SK-N-SH (cell line): ENCODE results near the gene TOLLIP. TPM values are rescaled to one million over a fixed set of nuclear protein-coding genes. Genes with fewer than 3 reads are reported as not detected.

Experiments used
- CTCF ChIA-PET: fragments of 300-600, 350-600 bp; formaldehyde crosslinking; extraction: SDS; loops from one replicate; lab custom pipeline; 2021; lab: Yijun Ruan, JAX
- POLR2A ChIA-PET: fragments of 350-600 bp; sonication (Branson Sonifier 250); formaldehyde crosslinking; extraction: SDS; loops from one replicate; lab custom pipeline; 2020; ENCODE audit warnings: antibody characterized with exemption, inconsistent platforms; lab: Yijun Ruan, JAX
- DNase-seq: peaks from one replicate; pipeline ENCODE4 v3.0.0; 2012
- H2AFZ ChIP-seq: fragments of 200-600 bp; sonication (generic); 2 replicates; pipeline ENCODE4 v1.8.1; 2016; ENCODE audit warnings: antibody characterized with exemption, mild to moderate bottlenecking, low read depth
- H3F3A ChIP-seq: fragments of 200-600 bp; sonication (generic); replicated peaks from 2 replicates; pipeline ENCODE3; 2016; ENCODE audit warnings: antibody characterized with exemption, mild to moderate bottlenecking; ENCODE audit not compliant: insufficient read depth
- H3K27ac ChIP-seq, 2 experiments: fragments of 200-500 bp in 1 of 2; fragments of 200-600 bp in 1 of 2; sonication (Bioruptor generic) in 1 of 2; sonication (generic), shearing (Covaris generic) in 1 of 2; 2 replicates each; pipeline versions ENCODE4 v1.5.1 to v1.6.1; 2014 to 2016; ENCODE audit warnings: low read depth in 2 of 2, inconsistent platforms in 1 of 2, low read length in 1 of 2, mild to moderate bottlenecking in 1 of 2, mixed read lengths in 1 of 2
- H3K27me3 ChIP-seq: fragments of 200-600 bp; sonication (generic), shearing (Covaris generic); 2 replicates; pipeline ENCODE4 v1.6.1; 2016; ENCODE audit warnings: mixed run types; ENCODE audit not compliant: insufficient read depth
- H3K36me3 ChIP-seq, 2 experiments: fragments of 200-500 bp in 1 of 2; fragments of 200-600 bp in 1 of 2; sonication (Bioruptor generic) in 1 of 2; sonication (generic) in 1 of 2; replicated peaks in 1 of 2; 2 replicates each; pipeline versions ENCODE3 to v1.5.1; 2014 to 2016; ENCODE audit warnings: low read length in 1 of 2, mild to moderate bottlenecking in 1 of 2; ENCODE audit not compliant: insufficient read depth in 2 of 2, control insufficient read depth in 1 of 2
- H3K4me1 ChIP-seq, 2 experiments: fragments of 200-500 bp in 1 of 2; fragments of 200-600 bp in 1 of 2; sonication (Bioruptor generic) in 1 of 2; sonication (generic), shearing (Covaris generic) in 1 of 2; 2 replicates each; pipeline versions ENCODE4 v1.5.1 to v1.6.1; 2014 to 2016; ENCODE audit warnings: low read depth in 1 of 2, low read length in 1 of 2, mixed run types in 1 of 2; ENCODE audit not compliant: insufficient read depth in 2 of 2, control insufficient read depth in 1 of 2
- H3K4me2 ChIP-seq: fragments of 200-600 bp; sonication (generic), shearing (Covaris generic); 2 replicates; pipeline ENCODE4 v1.6.1; 2017; ENCODE audit warnings: mixed run types
- H3K4me3 ChIP-seq, 2 experiments: fragments of 200-500 bp in 1 of 2; fragments of 200-600 bp in 1 of 2; sonication (Bioruptor generic) in 1 of 2; sonication (generic), shearing (Covaris generic) in 1 of 2; 2 replicates each; pipeline versions ENCODE4 v1.5.1 to v1.8.1; 2014 to 2016; ENCODE audit warnings: low read depth in 2 of 2, inconsistent platforms in 1 of 2, low read length in 1 of 2, mild to moderate bottlenecking in 1 of 2, mixed read lengths in 1 of 2, moderate library complexity in 1 of 2
- H3K79me2 ChIP-seq: fragments of 200-600 bp; sonication (generic); 2 replicates; pipeline ENCODE4 v1.8.1; 2017; ENCODE audit warnings: mild to moderate bottlenecking; ENCODE audit not compliant: insufficient read depth
- H3K9ac ChIP-seq: fragments of 200-600 bp; sonication (generic); 2 replicates; pipeline ENCODE4 v1.6.1; 2017; ENCODE audit warnings: mixed run types
- H3K9me2 ChIP-seq: fragments of 200-600 bp; sonication (generic); 2 replicates; pipeline ENCODE4 v1.6.1; 2017; ENCODE audit warnings: mixed run types
- H3K9me3 ChIP-seq: fragments of 200-600 bp; sonication (generic); 2 replicates; pipeline ENCODE4 v1.6.1; 2017; ENCODE audit warnings: mixed run types, mild to moderate bottlenecking, moderate library complexity
- H4K20me1 ChIP-seq: fragments of 200-600 bp; sonication (generic); 2 replicates; pipeline ENCODE4 v1.6.1; 2017; ENCODE audit warnings: mild to moderate bottlenecking, mixed run types; ENCODE audit not compliant: insufficient read depth
- CHD2 ChIP-seq: fragments of 150-350 bp; IDR thresholded peaks from 2 replicates; pipeline ENCODE4 v1.6.1; 2018; ENCODE audit warnings: low read length; ENCODE audit not compliant: partially characterized antibody
- ELF1 ChIP-seq: IDR thresholded peaks from 2 replicates; pipeline ENCODE4 v1.4.0; 2012
- FOXJ3 ChIP-seq: sonication (generic); formaldehyde crosslinking; IDR thresholded peaks from 2 replicates; pipeline ENCODE4 v1.5.1; 2020; ENCODE audit warnings: mild to moderate bottlenecking, missing genetic modification reagents
- GABPA ChIP-seq: IDR thresholded peaks from 2 replicates; pipeline ENCODE4 v1.4.0; 2012; ENCODE audit warnings: low read depth, mild to moderate bottlenecking
- JUND ChIP-seq: IDR thresholded peaks from 2 replicates; pipeline ENCODE4 v1.4.0; 2012
- MEF2A ChIP-seq: IDR thresholded peaks from 2 replicates; pipeline ENCODE4 v1.4.0; 2012; ENCODE audit warnings: low read depth, borderline replicate concordance
- MXI1 ChIP-seq: IDR thresholded peaks from 2 replicates; pipeline ENCODE4 v1.6.1; 2012; ENCODE audit warnings: mild to moderate bottlenecking, low read depth, low read length, improper control_type of control experiment
- POLR2AphosphoS5 ChIP-seq: IDR thresholded peaks from 2 replicates; pipeline ENCODE4 v1.6.1; 2012; ENCODE audit warnings: low read depth, low read length
- RAD21 ChIP-seq: IDR thresholded peaks from 2 replicates; pipeline ENCODE4 v1.6.1; 2012; ENCODE audit warnings: mild to moderate bottlenecking, low read length
- RCOR1 ChIP-seq: fragments of 150-350 bp; IDR thresholded peaks from 2 replicates; pipeline ENCODE4 v1.6.1; 2017; ENCODE audit warnings: antibody characterized with exemption, low read length
- RFX5 ChIP-seq: IDR thresholded peaks from 2 replicates; pipeline ENCODE4 v1.6.1; 2012; ENCODE audit warnings: mild to moderate bottlenecking, improper control_type of control experiment, low read length
- SMC3 ChIP-seq: IDR thresholded peaks from 2 replicates; pipeline ENCODE4 v1.6.1; 2012; ENCODE audit warnings: low read depth, low read length, improper control_type of control experiment
- TCF12 ChIP-seq: IDR thresholded peaks from 2 replicates; pipeline ENCODE4 v1.4.0; 2012
- TEAD4 ChIP-seq: IDR thresholded peaks from 2 replicates; pipeline ENCODE4 v1.4.0; 2012; ENCODE audit warnings: mild to moderate bottlenecking, borderline replicate concordance; ENCODE audit not compliant: insufficient read depth
- WGBS: methylation state at CpG from one replicate; pipeline ENCODE4 v1.1.6; 2017; ENCODE audit warnings: low lambda C conversion rate; 5-methylcytosine and 5-hydroxymethylcytosine counted together
- polyA plus RNA-seq, 3 experiments: library from polyadenylated mRNA; depleted of rRNA; stranded (reverse); fragments of >200 nt; gene quantifications; 2 replicates each; pipeline ENCODE4 v1.2.3, GENCODE V29; 2012
- TF ChIP-seq, protein P1 (sequence below): IDR thresholded peaks from 2 replicates; pipeline ENCODE4 v1.4.0; 2012; ENCODE audit warnings: low read depth, borderline replicate concordance
- TF ChIP-seq, protein P2 (sequence below): fragments of 150-350 bp; IDR thresholded peaks from 2 replicates; pipeline ENCODE4 v1.6.1; 2016; ENCODE audit warnings: mild to moderate bottlenecking, low read depth, low read length
- TF ChIP-seq, protein P3 (sequence below): fragments of 200-600 bp; sonication (generic); IDR thresholded peaks from 2 replicates; pipeline ENCODE4 v1.6.1; 2017; ENCODE audit warnings: antibody characterized with exemption, mild to moderate bottlenecking, moderate library complexity
- TF ChIP-seq, protein P4 (sequence below): IDR thresholded peaks from 2 replicates; pipeline ENCODE4 v1.4.0; 2012; ENCODE audit warnings: low read depth
- TF ChIP-seq, protein P5 (sequence below): IDR thresholded peaks from 2 replicates; pipeline ENCODE4; 2012

Gene TOLLIP
- polyA plus RNA-seq, 1 of the 3 experiments (the other 2 are of a cell fraction), result 55.4 TPM

DNA sequence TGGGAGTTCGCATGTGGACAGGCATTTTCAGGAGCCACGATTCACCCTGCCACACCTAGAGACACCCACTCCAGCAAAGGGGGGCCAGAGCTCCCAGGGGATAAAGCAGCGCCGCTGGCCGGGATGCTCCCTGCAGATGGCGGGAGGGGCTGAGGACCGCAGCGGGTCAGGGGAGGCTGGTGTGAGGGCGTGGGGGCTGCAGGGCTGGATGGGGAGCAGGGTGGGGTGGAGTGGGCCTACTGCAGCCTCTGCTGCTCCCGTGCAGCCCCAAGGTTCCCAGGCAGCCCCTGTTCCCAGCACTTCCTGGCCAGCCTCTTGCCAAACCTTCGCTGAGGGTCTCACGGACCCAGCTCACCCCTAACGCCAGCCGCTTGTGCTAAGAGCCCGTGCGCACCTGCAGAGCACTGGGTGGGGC lies 73.5 kb downstream of the TOLLIP start:
- no peaks in the 10 kb centered on the region for H3K79me2 ChIP-seq
- no peaks in the 10 kb centered on the region for H3K36me3 ChIP-seq
- H3K4me1 ChIP-seq, result peaks cover 0 to 2% of the 10 kb centered on the region in 2 experiments; a peak in 1 of 4 replicates
- CTCF ChIA-PET, result interaction anchor here (3.2 kb wide), 1 partner anchor 33 kb away, joined by 8 read pairs; no protein-coding TSS in a partner anchor
- TF ChIP-seq RFX5 (no peak), RCOR1 (no peak), POLR2AphosphoS5 (no peak), TCF12 (no peak), FOXJ3 (no peak)
- TF ChIP-seq, protein P1, sequence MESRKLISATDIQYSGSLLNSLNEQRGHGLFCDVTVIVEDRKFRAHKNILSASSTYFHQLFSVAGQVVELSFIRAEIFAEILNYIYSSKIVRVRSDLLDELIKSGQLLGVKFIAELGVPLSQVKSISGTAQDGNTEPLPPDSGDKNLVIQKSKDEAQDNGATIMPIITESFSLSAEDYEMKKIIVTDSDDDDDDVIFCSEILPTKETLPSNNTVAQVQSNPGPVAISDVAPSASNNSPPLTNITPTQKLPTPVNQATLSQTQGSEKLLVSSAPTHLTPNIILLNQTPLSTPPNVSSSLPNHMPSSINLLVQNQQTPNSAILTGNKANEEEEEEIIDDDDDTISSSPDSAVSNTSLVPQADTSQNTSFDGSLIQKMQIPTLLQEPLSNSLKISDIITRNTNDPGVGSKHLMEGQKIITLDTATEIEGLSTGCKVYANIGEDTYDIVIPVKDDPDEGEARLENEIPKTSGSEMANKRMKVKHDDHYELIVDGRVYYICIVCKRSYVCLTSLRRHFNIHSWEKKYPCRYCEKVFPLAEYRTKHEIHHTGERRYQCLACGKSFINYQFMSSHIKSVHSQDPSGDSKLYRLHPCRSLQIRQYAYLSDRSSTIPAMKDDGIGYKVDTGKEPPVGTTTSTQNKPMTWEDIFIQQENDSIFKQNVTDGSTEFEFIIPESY, result no peak
- TF ChIP-seq, protein P2, sequence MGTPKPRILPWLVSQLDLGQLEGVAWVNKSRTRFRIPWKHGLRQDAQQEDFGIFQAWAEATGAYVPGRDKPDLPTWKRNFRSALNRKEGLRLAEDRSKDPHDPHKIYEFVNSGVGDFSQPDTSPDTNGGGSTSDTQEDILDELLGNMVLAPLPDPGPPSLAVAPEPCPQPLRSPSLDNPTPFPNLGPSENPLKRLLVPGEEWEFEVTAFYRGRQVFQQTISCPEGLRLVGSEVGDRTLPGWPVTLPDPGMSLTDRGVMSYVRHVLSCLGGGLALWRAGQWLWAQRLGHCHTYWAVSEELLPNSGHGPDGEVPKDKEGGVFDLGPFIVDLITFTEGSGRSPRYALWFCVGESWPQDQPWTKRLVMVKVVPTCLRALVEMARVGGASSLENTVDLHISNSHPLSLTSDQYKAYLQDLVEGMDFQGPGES, result no peak
- TF ChIP-seq, all 33 proteins: peak for 0
- Histone ChIP-seq H3K9me2 (no peaks in the 10 kb centered on the region), H3K27ac (no peak overlapping the region), H3K4me3 (no peak overlapping the region), H3K9me3 (no peaks in the 10 kb centered on the region), H3K4me2 (no peak overlapping the region), H3F3A (no peaks in the 10 kb centered on the region), H4K20me1 (no peaks in the 10 kb centered on the region), H3K27me3 (no peaks in the 10 kb centered on the region), H3K9ac (no peak overlapping the region), H2AFZ (no peak overlapping the region)
- DNase-seq, result peak; percentile 37
- WGBS, result 75% methylated on average over 13 of the region's 16 CpGs
- POLR2A ChIA-PET, result no interaction called here

DNA sequence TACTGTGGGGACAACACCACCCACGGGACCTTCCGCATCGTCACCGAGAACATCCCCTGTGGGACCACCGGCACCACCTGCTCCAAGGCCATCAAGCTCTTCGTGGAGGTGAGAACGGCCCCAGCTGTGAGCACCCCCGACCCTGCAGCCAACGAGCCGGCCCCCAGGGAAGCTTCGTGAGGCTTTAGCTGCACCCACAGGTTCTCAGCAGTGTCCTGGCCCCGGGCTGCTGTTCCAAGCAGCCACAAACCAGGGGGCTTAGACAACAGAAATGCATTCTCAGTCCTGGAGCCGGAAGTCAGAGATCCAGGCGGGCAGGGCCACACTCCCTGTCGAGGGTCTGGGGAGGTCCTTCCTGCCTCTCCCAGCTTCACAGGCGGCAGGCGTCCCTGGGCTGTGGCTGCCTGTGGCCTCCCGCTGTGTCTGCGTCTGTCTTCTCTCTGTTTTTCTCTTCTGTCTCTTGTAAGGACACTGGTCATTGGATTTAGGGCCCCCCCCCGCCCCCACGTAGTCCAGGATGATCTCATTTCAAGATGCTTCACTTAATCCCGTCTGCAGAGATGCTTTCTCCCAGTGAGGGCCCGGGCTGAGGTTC lies 74.0 kb downstream of the TOLLIP start:
- 62% methylated on average over 9 of the region's 23 CpGs for WGBS
- no peaks in the 10 kb centered on the region for H3F3A ChIP-seq
- no peak overlapping the region for H3K9ac ChIP-seq
- H3K79me2 ChIP-seq, result no peaks in the 10 kb centered on the region
- no peak overlapping the region for H2AFZ ChIP-seq
- H3K27ac ChIP-seq, result no peak overlapping the region
- DNase-seq, result peak; percentile 26
- no peak overlapping the region for H3K4me2 ChIP-seq
- no peaks in the 10 kb centered on the region for H3K36me3 ChIP-seq
- no peaks in the 10 kb centered on the region for H3K9me3 ChIP-seq
- ChIA-PET CTCF (interaction anchor here (3.2 kb wide), 1 partner anchor 33 kb away, joined by 8 read pairs; no protein-coding TSS in a partner anchor), POLR2A (no interaction called here)
- TF ChIP-seq, protein P3, sequence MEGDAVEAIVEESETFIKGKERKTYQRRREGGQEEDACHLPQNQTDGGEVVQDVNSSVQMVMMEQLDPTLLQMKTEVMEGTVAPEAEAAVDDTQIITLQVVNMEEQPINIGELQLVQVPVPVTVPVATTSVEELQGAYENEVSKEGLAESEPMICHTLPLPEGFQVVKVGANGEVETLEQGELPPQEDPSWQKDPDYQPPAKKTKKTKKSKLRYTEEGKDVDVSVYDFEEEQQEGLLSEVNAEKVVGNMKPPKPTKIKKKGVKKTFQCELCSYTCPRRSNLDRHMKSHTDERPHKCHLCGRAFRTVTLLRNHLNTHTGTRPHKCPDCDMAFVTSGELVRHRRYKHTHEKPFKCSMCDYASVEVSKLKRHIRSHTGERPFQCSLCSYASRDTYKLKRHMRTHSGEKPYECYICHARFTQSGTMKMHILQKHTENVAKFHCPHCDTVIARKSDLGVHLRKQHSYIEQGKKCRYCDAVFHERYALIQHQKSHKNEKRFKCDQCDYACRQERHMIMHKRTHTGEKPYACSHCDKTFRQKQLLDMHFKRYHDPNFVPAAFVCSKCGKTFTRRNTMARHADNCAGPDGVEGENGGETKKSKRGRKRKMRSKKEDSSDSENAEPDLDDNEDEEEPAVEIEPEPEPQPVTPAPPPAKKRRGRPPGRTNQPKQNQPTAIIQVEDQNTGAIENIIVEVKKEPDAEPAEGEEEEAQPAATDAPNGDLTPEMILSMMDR, result no peak
- TF ChIP-seq CHD2 (no peak), ELF1 (no peak), MXI1 (no peak), GABPA (no peak), FOXJ3 (no peak), RAD21 (no peak), SMC3 (no peak), MEF2A (no peak), JUND (no peak), TEAD4 (no peak)
- TF ChIP-seq, protein P4, sequence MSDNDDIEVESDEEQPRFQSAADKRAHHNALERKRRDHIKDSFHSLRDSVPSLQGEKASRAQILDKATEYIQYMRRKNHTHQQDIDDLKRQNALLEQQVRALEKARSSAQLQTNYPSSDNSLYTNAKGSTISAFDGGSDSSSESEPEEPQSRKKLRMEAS, result no peak
- TF ChIP-seq, protein P1, result no peak
- TF ChIP-seq, protein P5, sequence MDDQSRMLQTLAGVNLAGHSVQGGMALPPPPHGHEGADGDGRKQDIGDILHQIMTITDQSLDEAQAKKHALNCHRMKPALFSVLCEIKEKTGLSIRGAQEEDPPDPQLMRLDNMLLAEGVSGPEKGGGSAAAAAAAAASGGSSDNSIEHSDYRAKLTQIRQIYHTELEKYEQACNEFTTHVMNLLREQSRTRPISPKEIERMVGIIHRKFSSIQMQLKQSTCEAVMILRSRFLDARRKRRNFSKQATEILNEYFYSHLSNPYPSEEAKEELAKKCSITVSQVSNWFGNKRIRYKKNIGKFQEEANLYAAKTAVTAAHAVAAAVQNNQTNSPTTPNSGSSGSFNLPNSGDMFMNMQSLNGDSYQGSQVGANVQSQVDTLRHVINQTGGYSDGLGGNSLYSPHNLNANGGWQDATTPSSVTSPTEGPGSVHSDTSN, result no peak
- TF ChIP-seq, all 33 proteins: peak for 0
- Histone ChIP-seq H3K4me3 (no peak overlapping the region), H3K9me2 (no peaks in the 10 kb centered on the region), H3K27me3 (no peaks in the 10 kb centered on the region), H4K20me1 (no peaks in the 10 kb centered on the region), H3K4me1 (peaks cover 0 to 2% of the 10 kb centered on the region in 2 experiments; a peak in 1 of 4 replicates)
